NCI-H128 (cell line): Measurements from ENCODE around the gene C5orf63.
"Not testable (repeated sequence)": the region's sequence is repeated elsewhere in the genome, so short reads cannot be mapped to it uniquely, and the experiment has no call there.

Experiments
- DNase-seq: peaks from one replicate; lab custom pipeline; 2025; ENCODE audit not compliant: unreplicated experiment; lab: John Stamatoyannopoulos, UW

The C5orf63 gene

DNA sequence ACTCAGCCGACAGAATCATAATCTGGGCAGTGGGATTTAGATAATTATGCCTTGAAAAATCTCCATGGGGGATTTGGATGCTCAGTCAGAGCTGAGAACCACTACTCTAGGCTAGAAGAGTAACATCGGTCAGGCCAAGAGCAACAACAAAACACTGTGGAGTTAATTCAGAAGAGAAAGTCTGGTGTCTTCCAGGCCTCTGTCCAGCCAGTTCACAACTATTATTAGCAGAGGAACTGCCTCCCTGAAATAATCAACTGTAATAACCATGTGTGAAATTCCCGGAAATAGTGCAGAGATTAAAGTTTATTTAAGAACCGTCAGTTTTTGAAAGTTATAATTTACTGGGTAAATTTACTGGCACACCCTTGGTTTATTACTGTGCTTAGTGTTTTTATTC lies 34.8 kb downstream of the C5orf63 start:
- no peak for DNase-seq

DNA sequence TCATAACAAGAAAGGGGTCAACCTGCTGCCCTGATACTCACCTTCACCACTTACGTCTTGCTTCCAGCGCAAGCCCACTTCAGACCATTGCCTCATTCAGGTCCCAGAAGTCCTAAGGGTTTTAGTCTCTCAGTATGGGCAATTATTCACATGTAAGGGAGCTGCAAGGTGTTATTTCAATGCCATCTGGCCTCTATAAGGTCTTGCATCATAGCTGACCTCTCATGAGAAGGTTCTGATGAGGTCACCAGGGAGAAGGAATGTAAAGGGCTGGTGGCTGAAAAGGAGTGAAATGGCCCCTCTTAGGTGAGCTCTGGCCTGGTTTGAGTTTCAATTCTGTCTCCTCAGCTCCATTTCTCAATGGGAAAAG lies 41.5 kb downstream of the C5orf63 start:
- no peak for DNase-seq

- no peak for DNase-seq
These were observed 42.0 kb downstream of the C5orf63 start for GRCh38 chr5:127031147-127031862.

GRCh38 chr5:127030259-127031146 lies 42.8 kb downstream of the C5orf63 start, which contains the start of gene MARCHF3:
TSS of gene MARCHF3 (minus strand) at chr5:127030558. CDS start at chr5:126918171, 112,387 bp downstream.
- peak; percentile 68 for DNase-seq

- peak; percentile 36 for DNase-seq
These were observed 43.6 kb downstream of the C5orf63 start for GRCh38 chr5:127029581-127030258.

GRCh38 chr5:127028822-127029457 lies 44.4 kb downstream of the C5orf63 start:
- DNase-seq = no peak

DNA sequence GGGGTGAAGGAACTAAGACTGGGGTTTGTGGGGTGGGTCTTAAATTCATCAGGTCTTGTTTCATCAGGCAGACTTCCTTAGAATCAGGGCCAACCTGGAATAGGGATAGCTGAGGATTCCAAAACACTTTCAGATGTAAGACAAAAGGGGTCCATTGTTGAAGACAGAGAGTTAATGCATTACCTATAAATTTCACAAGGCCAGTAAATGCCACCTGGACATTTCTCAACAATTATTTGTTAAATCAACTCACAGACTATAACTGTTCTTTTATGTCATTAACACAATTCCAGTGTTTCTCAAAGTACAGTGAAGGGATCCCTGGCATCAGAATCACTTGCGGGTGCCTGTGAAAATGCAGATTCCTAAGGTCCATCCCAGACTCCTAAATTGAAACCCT lies 45.8 kb downstream of the C5orf63 start:
- DNase-seq = no peak

DNA sequence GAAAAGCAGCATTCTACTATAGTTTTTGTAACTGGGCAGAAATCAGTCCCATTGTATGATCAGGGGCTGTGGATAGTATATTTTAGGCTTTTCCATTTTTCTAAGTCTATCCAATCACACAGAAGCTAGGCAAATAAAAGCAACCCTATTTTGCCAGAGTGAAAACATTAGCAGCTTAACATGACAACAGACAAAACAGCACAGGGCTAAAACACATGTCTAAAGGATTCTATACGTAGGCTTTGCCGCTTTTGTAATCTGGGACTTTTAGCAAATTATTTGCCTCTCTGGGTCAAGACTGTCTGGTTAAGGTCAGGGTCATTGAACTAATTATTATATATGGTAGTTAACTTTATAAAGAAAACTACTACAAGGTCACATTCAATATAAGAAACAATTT lies 47.1 kb downstream of the C5orf63 start:
- DNase-seq = no peak

DNA sequence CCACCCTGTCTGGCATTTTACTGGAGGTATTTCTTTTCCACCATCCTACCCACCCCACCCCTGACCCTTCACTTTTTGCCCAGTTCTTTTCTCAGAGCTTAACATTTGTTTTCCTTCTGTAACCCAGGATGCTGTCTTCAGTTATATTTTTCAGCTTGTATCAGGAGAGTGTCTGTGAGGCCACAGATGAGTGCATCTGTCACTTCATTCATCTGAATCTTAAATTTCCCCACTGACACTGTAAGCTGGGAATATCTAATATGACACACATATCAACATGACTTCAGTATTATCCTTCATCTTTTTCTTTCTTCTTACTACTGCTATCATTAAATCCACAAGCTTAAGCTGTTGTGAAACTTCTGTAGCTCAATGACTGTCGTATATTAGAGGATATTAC lies 47.8 kb downstream of the C5orf63 start:
- DNase-seq = no peak

DNA sequence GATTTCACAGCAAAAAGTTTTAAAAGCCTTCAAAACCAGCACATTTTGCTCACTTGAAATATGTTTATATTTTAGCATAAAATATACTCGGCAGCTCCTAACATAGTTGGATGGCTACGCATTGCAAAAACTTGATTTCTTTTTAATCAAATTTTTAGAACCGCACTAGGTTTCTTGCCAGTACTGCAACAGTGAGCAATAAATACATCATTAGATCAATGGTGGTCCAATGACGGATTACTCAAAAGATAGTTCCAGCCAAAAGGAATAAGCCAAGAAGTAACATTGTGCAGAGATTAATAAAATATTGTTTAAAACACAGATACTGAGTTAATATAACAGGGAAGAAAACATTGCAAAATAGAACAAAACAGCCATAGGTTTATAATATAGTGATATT lies 48.5 kb downstream of the C5orf63 start:
- DNase-seq = no peak

GRCh38 chr5:127023552-127024191 lies 49.6 kb downstream of the C5orf63 start:
- DNase-seq = not testable (repeated sequence)

DNA sequence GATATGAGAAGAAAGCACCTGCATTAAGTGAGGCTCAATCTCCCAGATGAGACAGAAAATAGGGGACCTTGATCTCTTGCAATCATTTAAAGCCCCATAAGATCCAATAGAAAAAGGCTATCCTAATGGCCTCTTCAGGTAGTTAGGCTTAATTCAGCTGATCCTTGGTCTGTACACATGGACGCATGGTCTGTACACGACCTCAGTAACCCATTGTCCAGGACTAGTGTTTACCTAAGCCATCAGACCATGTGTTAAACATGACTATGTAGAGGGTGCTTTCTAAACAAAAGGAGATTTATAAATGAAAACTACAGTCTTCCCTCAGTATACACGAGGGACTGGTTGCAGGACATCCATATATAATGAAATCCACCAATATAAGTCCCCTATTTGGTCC lies 50.5 kb downstream of the C5orf63 start:
- no peak for DNase-seq

DNA sequence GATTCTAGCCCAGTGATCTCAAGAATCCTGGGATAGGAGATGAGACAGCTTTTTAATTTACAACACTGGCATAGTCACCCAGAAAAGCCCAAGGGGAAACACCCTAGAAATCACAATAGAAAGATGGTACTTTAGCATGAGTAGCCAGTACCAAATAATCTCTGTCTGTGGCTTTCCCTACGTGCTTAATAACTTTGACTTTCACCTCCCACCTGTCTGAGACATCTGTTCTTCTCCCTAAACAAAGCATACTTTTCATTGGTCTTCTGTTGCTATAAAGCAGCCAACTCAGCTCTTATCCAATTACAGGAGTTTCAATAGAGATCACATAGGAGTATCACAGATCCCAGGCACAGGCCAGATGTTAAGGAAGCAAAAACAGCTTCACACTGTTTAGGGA lies 53.4 kb downstream of the C5orf63 start:
- DNase-seq = no peak

GRCh38 chr5:127016722-127017121 lies 56.6 kb downstream of the C5orf63 start:
- not testable (repeated sequence) for DNase-seq

DNA sequence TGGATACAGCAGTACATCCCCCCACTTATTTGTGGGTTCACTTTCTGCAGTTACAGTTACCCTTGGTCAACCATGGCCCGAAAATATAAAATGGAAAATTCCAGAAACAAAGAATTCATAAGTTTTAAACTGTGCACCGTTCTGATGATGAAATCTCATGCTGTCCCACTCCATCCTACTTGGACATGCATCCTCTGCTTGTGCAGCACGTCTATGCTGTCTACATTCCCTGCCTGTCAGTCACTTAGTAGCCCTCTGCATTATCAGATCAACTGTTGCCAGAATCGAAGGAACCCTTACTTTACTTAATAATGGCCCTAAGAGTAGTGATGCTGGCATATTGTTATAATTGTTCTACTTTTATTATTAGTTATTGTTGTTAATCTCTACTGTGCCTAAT lies 57.6 kb downstream of the C5orf63 start:
- DNase-seq = no peak

DNA sequence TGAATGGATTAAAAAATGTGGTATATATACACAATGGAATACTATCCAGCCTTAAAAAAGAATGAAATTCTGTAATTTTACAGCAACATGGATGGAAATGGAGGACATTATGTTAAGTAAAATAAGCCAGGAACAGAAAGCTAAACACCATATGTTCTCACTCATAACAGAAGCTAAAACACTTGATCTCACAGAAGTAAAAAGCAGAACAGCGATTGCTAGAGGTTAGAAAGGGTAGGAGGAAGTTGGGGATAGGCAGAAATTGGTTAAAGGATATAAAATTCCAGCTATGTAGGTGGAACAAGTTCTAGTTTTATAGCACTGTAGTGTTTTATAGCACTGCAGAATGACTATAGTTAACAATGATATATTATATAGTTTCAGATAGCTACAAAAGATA lies 58.7 kb downstream of the C5orf63 start:
- DNase-seq = no peak

DNA sequence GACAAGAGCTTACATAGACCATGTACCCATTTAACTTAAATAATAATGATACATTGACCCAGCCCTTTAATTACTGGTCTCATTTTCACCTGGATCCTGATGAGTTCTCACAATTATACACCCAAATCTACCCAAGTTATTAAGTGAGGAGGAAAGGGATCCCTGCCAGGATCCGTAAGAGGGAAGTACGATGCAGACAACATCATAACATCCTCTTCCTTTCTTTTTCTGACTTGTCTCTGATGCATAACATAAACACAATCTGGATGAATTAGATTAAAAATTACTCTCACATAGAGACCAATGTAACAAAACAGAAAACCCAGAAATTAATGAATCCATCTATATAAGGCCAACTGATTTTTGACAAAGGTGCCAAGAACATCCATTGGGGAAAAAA lies 59.9 kb downstream of the C5orf63 start:
- no peak for DNase-seq

GRCh38 chr5:127012916-127013315 lies 60.4 kb downstream of the C5orf63 start:
- DNase-seq = no peak

DNA sequence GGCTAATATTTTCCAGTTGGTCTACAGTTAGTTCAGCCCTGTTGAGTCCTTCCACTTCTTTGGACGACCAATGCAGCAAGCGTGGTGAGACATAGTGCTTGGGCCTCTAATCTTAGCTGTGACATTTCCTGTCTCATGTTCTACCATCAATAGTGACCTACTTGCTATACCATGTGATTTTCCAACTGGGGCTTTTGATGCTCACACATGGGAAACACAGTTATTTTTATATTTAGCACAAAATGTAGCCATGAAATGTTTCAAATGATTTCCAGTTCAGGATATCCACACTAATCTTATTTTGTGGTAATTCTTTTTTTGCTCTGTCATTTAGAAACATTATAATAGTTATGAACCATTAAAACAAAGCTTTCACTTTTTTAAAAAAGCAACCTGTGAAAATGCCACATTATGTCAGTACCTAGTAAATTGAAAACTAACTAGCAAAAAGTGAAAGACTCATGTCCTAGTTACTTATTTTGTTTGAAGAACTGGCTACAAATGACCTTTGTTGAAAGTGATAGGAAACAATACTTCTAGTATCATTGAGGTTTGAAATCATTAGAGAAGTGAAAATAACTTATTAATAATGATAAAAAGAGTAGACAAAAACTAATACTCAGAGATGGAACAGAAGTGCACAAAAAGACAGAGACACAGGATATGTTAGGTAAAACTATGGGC lies 61.2 kb downstream of the C5orf63 start:
- no peak for DNase-seq

- DNase-seq = no peak
These were observed 62.1 kb downstream of the C5orf63 start for GRCh38 chr5:127011153-127011552.
